ENCODE results near the gene PRICKLE3.
"Not testable (repeated sequence)": the region's sequence is repeated elsewhere in the genome, so short reads cannot be mapped to it uniquely, and the experiment has no call there.

The PRICKLE3 gene

DNA sequence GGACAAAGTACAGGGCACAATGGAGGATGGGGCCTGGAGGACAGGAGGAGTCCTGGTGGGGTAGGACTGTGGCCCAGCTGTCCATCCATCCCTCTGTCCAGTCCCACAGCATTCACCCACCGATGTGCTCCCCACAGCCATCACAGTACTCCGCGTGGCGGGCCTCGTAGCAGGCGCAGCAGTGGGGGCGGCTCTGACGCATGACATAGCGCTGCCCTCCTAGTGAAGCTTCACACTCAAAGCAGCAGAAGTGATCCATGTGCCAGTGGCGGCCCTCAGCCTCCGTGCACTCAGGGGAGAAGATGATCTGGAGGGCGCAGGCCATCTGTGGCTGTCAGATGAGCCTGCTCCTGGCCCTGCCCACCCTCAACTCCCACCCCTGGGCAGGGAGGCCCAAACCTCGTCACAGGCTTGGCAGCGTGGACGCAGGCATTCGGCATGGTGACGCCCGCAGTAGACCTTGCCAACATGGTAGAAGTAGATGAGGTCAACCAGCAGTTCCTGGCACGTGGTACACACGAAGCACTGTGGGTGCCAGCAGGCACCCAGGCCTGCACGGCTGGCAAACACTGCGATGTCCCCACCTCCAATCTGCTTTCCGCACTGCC lies 8.2 kb downstream of the PRICKLE3 start:
- no peak for DNase-seq

- peak; percentile 31 for DNase-seq
These were observed 8.8 kb downstream of the PRICKLE3 start for GRCh38 chrX:49177338-49177833.

- no peak for DNase-seq
These were observed 9.5 kb downstream of the PRICKLE3 start for GRCh38 chrX:49176421-49177326.

GRCh38 chrX:49175435-49176274 lies 10.5 kb downstream of the PRICKLE3 start:
- DNase-seq: no peak

DNA sequence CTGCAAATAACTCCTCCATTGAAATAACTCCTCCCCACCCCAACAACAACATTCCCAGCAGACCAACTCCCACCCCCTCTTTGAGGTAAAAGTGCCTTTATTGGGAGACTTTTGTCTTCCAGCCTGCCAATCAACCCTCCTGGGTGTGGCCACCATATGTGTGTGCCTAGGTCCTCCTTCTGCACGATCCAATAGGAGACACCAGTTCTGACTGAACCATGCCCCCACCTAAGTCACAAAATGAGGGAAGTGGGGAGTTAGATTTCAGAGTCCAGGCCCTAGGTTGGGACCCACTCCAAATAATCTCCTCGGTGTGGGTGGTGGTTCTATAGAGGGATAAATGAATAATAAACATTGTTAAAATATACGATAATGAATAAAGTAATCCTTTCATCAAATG lies 11.4 kb downstream of the PRICKLE3 start:
- no peak for DNase-seq

- not testable (repeated sequence) for DNase-seq
These were observed 12.6 kb downstream of the PRICKLE3 start for GRCh38 chrX:49173544-49173943.

DNA sequence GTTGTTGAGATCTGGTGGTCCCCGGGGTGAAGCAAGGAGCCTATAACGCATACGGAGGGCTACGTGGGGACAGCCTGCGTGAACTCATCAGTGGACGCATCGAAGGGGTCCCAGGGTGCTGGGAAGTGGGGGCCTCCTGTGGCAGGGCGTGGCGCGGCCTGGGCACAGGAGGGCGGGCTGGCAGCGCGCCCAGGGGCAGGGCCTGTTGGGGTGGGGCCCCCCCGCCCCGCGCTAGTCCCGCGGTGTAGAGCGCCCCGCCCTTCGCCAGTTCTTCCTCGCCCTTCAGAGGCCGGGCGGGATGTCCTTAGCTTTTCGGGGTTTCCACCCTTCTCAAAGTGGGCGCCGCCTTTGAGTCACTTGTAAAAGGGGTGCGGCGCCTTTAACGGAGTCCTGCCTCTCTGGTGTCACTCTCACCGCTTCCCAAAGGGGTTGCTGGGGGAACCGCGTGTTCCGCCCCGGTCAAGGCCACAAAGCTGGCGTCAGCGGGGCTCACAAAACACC lies 13.8 kb downstream of the PRICKLE3 start:
- DNase-seq: peak; percentile 79

DNA sequence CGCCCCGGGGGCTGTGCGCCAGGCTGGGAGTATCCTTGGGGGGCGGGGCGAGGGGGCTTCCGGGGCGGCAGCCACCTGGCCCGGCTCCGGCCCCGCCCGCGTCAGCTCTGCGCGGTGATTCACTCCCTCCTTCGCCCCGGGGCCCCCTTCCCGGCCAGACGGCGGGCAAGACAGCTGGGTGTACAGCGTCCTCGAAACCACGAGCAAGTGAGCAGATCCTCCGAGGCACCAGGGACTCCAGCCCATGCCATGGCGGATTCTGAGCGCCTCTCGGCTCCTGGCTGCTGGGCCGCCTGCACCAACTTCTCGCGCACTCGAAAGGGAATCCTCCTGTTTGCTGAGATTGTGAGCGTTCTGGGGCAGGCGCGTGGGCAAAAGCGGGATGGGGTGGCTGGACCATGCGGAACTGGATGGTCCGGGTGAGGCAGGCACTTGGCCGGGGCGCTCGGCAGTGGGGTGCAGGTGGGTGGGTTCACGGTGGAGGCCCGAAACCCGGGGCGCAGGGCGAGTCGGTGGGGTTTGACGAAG lies 14.4 kb downstream of the PRICKLE3 start, which contains the start of gene PLP2:
Gene PLP2 (plus strand): TSS at position 147 of the 528 bp plus-strand sequence. CDS start 103 bp downstream, at position 250.
- DNase-seq: peak; percentile 76

DNA sequence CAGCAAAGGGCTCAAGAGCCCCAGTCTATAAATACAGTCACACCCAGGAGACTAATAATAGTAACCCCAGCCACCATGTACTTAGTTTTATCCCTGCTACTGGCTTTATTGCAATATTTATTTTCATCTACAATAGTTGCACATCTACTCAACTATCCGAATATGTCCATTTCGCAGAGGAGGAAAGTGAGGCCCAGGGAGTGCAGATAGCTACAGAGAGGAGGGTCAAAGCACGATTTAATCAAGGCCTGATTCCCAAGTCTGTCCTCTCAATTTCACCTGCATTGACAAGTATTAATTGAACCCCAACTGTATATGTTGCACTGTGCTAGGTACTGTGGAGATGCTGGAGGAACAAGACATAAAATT lies 18.4 kb downstream of the PRICKLE3 start:
- no peak for DNase-seq

DNA sequence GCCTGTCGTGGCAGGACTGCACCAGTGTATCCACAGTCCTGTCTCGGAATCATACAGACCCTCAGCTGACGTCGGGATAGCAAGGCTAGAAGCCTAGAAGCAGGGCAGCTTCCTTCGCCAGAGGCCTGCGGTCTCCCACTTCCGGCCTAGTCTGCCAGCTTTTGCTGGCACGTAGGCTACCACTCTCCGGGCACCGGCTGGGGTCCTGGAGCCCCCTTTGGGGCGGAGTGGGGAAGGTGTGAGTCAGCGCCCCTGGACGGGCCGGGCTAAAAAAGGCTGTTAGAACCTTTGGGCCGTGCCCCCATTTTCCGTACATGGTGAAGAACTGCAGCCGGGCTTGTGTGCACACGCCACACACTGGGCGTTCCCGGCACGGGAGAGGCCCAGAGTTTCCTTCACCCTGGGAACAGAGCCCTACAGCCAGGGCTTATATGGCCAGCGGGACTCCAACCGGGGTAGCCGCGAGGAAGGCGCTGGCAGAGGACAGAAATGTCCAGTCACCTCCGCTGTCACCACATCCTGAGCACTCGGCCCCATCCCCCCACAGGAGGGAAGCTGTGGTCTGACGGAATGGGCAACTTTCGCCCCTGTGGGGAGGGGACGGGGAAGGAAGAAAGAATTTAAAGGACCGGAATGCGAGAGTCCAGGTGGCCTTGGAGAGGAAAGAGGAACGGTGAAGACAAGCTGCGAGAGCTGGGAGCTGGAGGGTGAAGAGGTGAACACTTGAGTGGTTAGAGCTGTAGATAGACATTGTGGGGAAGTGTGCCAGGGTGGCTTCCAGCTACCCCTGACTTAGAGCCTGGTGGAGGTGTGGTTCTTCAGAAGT lies 19.0 kb downstream of the PRICKLE3 start:
- DNase-seq: peak; percentile 90

DNA sequence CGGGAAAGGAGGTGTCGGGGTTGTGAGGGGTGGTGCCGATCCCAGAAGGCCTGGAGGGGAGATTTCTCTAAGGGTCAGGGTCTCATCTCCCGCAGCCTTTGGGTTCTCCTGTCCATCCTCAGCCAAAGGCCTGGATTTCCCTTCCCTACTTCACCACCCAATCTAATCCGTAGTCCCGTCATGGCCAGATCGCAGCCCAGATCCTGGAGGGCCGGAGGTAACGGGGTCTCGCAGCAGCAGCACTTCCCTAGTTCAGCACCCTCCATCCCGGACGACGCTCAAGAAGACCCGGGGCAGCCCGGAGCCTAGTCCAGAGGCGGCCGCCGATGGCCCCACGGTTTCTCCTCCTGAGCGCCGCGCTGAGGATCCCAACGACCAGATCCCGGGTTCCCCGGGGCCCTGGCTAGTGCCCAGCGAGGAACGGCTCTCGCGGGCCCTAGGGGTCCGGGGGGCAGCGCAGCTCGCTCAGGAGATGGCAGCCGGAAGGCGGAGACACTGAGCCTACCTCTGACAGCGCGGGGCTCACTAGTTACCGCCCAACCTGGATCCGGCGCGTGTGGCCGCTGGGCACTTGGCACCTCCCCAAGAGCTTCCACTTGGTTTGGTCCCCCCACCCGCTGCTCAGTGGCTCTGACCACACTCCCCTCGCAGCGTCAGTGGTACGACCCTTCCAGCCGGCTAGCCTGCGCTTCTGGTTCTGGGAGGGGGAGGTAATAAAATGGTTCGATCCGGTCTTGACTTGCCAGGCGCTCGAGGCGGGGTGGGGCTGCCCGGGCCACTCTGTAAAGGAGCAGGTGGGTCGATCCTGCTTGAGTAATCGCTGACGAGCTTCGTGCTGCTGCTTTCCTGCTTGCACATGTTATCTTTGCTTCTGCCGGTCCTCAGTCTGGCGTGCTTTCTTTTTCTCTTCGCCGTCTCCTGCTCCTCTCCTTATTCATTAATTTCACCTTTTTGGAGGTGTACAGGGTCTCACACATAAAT lies 20.0 kb downstream of the PRICKLE3 start:
- DNase-seq: peak; percentile 99

DNA sequence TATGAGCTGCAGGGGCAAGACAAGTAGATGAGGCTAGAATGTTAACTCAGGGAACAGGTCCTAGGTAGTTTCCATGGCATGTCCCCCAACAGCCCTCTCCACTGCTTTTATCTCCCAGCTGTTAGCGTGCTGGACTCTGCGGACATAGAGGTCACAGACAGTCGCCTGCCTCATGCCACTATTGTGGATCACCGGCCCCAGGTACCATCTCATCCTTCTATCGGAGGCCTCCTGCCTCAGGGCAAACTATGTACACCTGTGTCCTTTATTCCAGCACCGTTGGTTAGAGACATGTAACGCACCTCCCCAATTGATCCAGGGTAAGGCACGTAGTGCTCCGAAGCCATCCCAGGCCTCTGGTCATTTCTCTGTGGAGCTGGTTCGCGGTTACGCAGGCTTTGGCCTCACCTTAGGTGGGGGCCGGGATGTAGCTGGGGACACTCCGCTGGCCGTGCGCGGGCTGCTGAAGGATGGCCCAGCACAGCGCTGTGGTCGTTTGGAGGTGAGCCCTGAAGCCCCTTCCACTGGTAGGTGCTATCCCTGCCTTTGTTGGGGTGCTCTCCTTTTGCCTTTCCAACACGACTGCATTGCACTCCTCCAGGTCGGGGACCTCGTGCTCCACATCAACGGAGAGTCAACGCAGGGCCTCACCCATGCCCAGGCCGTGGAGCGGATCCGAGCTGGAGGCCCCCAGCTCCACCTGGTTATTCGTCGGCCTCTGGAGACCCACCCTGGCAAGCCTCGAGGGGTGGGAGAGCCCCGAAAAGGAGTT lies 21.4 kb downstream of the PRICKLE3 start:
- peak; percentile 39 for DNase-seq

- peak; percentile 89 for DNase-seq
These were observed 22.4 kb downstream of the PRICKLE3 start for GRCh38 chrX:49163555-49164419.

DNA sequence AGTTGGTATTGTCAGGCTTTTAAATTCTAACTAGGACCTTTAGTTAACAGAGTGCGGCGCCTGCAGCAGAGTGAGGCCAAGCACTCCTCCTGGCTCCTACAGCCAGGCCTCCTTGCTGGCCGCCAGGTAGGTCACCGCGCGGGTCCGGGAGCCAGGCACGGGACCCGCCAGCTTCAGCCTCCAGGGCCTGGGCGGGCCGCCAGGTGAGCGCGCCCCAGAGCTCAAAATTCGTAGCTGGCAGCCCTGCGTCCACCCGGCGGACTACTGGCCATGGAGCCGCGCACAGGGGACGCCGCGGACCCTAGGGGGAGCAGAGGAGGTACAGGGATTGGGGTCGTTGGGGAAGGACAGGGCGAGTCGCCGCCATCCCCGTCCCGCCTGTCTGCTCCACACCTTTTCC lies 23.6 kb downstream of the PRICKLE3 start, which contains the start of gene MAGIX:
Gene MAGIX (plus strand): TSS at position 139 of the 400 bp plus-strand sequence. CDS start 132 bp downstream, at position 271.
- DNase-seq: peak; percentile 68

GRCh38 chrX:49161632-49162031 lies 24.5 kb downstream of the PRICKLE3 start:
- DNase-seq: no peak

GRCh38 chrX:49160908-49161307 lies 25.3 kb downstream of the PRICKLE3 start:
- DNase-seq: no peak

GRCh38 chrX:49157194-49157593 lies 29.0 kb downstream of the PRICKLE3 start:
- no peak for DNase-seq
